Astrocyte of the cerebellum (primary cell): ENCODE measurements around the gene TRMT44.
"Not testable (repeated sequence)": the region's sequence is repeated elsewhere in the genome, so short reads cannot be mapped to it uniquely, and the experiment has no call there.

Experiments
- DNase-seq: peaks from one replicate; pipeline ENCODE4 v3.0.0-alpha.2; 2011; ENCODE audit warnings: low read depth
- H3K4me3 ChIP-seq: 2 replicates; pipeline ENCODE4 v1.5.1; 2011; ENCODE audit warnings: mild to moderate bottlenecking, low read depth, low read length, moderate library complexity
- in situ Hi-C: cut with HindIII; loops from 2 replicates; pipeline ENCODE4 v1.10.0; 2017; ENCODE audit warnings: low sequenced_read_pairs
- TF ChIP-seq, protein P1 (sequence below): IDR thresholded peaks from 2 replicates; pipeline ENCODE4 v1.5.1; 2012; ENCODE audit warnings: low read length, low read depth, moderate library complexity, mild to moderate bottlenecking; ENCODE audit errors: missing control alignments

TRMT44 gene

DNA sequence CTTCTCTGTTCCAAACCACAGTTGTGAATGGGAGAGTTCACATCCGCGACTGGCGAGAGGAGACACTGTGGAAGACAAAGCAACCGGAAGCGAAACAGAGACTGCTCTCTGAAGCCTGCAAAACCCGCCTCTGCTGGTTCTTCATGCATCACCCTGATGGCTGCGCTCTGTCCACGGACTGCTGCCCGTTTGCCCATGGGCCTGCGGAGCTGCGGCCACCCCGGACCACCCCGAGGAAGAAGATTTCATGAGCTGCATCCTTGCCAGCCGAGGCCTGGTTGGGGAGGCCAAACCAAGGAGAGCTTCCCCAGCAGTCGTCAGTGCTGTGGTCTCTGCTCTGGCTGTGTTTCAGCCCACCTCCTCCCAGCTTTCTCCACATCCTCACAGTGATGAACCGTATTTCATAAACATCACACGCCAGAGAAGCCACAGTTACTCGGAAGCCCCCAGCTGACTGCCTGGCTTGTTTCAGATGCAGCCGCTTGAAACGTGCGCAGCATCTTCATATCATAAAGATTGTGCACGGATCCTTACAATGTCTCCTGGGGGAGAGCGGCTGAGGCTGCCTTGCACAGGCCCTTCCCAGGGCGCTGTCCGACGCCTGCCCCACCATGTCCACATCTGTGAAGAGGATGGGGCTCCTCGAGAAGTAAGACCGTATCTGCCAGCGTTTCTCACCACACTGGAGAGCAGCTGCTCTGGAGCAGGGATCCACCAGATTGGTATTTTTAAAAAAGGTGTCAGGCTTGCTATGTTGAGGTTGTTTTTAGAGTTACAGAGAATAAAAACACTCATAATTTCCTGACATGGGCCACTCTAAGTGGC, 35.4 kb downstream of the TRMT44 start:
- no peak for DNase-seq
- TF ChIP-seq, protein P1, sequence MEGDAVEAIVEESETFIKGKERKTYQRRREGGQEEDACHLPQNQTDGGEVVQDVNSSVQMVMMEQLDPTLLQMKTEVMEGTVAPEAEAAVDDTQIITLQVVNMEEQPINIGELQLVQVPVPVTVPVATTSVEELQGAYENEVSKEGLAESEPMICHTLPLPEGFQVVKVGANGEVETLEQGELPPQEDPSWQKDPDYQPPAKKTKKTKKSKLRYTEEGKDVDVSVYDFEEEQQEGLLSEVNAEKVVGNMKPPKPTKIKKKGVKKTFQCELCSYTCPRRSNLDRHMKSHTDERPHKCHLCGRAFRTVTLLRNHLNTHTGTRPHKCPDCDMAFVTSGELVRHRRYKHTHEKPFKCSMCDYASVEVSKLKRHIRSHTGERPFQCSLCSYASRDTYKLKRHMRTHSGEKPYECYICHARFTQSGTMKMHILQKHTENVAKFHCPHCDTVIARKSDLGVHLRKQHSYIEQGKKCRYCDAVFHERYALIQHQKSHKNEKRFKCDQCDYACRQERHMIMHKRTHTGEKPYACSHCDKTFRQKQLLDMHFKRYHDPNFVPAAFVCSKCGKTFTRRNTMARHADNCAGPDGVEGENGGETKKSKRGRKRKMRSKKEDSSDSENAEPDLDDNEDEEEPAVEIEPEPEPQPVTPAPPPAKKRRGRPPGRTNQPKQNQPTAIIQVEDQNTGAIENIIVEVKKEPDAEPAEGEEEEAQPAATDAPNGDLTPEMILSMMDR, result no peak
- H3K4me3 ChIP-seq, result no peak overlapping the region
- in situ Hi-C loops, result no loop called here

DNA sequence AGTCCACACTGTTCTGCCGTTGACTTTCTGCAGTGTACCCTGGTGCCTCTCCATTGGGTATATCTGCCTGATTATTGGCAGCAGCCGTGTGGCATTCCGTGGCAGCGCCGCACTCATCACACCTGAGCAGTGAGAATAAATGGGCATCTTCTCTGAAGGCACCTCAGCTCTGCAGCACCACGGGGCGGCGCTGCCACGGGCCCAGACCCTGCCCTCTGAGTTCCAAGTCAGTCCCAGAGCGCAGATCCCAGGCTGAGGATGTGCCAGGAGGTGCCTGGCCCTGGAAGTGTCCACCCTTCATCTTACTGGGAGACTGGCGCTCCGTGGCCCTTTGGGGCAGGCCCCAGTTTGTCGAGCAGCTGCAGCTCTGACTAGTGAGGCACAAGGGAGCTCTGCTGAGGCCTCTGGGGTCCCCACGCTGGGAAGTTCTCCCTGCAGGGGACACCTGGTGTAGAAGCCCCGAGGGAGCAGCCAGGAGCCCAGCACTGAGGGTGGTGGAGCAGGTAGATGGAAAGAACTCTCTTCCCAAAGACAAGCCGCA, 36.6 kb downstream of the TRMT44 start:
- no peak for DNase-seq
- TF ChIP-seq, protein P1, result no peak
- H3K4me3 ChIP-seq, result no peak overlapping the region
- in situ Hi-C loops, result no loop called here

DNA sequence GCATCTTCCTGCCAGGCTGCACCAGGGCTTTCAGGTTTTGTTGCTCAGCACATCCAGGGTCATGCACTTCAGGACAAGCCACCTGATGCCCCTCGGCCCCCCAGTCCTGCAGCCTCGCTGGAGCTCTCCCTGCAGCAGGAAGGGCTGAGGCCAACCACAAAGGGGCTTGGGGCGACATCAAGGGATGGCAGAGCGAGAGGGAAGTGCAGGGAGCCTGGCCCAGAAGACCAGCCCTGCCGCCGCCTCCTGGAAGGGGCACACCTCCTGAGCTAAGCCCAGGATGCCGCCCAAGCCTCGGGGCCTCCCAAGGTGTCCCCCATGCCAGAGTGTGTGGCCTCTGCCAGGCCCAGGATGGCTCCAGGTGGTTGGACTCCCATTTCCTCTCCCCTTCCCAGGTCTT, 37.1 kb downstream of the TRMT44 start:
- no peak for DNase-seq
- in situ Hi-C loops, result no loop called here
- H3K4me3 ChIP-seq, result no peak overlapping the region
- TF ChIP-seq, protein P1, result no peak

DNA sequence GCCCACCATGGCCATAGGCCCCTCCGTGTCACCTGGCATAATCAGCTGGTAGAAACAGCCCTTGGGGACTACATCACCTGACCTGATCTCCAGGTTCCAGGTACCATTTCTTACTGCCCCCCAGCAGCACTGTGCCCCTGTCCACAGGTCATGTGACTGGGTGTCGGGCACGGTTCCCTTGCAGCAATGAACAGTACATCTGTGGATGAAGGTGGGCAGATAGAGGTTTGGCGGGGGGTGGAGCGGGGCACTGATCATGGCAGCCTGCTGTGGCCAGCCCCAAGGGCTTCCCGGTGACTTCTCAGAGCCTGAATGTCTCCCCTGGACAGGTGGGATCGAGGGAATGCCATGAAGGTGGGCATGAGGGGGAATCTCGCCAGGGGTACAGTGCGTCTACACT, 37.8 kb downstream of the TRMT44 start:
- in situ Hi-C loops, result no loop called here
- DNase-seq, result no peak
- no peak overlapping the region for H3K4me3 ChIP-seq
- TF ChIP-seq, protein P1, result no peak

DNA sequence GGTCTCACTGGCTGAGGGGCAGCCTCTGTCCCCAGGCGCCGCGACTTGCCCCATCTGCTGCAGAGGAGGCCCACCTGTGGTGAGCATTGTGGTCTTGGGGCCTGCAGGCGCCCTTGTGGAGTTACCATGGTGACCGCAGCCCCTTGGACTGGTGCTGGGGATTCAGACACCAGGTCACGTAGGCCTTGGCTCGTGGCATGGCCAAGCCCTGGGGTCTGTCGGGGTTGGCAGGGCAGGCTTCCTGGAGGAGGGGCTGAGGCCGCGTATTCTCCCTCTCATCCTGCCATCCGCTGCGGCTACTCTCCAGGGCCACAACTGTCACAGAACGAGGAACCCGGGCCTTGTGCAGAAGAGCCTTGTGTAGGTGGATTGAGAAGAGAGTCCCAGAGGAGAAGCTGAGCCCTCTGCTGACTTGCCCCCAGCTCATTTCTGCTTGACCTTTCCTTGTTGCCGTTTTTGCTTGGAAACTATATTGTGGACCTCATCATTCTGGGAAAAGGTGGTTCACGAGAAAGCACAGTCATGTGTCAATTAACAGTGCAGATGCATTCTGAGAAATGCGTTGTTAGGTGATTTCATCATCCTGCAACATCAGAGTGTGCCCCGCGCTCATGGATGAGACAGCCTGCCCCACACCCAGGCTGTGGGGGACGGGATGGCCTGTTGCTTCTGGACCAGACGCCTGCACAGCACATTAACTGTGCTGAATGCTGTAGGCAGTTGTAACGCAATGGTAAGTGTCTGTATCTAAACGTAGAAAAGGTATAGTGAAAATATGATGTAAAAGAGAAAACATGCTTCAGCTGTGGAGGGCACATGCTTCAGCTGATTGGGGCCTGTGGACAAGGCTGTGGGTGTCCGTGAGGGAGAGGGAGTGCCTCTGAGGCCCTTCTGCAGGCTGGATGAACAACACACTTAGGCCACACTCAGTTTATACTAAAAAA, 38.5 kb downstream of the TRMT44 start:
- DNase-seq, result no peak
- in situ Hi-C loops, result no loop called here

DNA sequence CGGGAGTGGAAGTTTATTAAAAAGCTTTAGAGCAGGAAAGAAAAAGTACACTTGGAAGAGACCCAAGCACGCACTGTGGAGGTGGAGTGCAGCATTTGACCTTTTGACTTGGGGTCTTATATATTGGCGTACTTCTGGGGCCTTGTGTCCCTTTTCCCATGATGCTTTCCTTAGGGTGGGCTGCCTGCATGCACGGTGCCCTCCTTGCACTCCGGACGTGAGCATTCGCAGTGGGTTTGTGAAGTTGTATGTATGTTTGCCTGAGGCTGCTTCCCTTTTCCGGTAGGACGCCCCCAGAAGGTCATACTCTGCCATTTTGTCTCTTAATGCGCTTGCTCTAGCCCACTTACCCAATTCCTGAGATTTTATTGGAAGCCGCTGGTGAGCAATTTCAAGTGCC, 39.6 kb downstream of the TRMT44 start:
- in situ Hi-C loops, result no loop called here
- no peak overlapping the region for H3K4me3 ChIP-seq
- TF ChIP-seq, protein P1, result no peak
- no peak for DNase-seq

More for the DNA sequence above, 38.5 kb downstream of the TRMT44 start:
- TF ChIP-seq, protein P1, result no peak
- H3K4me3 ChIP-seq, result no peak overlapping the region

DNA sequence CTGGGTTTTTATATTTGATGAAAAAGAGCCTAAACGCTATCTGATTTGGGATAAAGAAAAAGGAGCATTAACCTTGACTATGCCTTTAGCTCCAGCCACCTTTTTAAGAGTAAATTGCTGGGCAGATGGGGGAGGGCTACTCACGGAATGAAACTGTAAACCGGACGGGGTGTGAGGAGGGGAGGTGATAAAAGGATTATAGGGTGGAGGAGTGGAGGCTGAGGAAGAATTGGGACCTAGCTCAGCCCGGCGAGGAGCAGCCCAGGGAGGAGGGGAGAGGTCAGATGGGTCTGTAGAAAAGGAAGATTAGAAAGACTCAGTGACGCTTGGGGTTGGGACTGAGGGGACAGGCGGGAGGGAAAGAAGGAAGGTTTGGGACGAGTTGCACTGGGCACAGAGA, 46.1 kb downstream of the TRMT44 start:
- H3K4me3 ChIP-seq, DNase-seq, in situ Hi-C loops: not testable (repeated sequence)
